ENCODE results near the gene CFAP92.

CFAP92 gene

GRCh38 chr3:129026728-129027543 is 33.1 kb upstream of the CFAP92 start (continued):
- TF ChIP-seq EGR2 (tag by site-specific recombination; IDR thresholded peaks at IDR 0.05; ENCODE audit: low read depth) (0 out of 2 replicates have a peak, but pooled peaks have one; percentile 10), RBAK (tag by site-specific recombination; IDR thresholded peaks at IDR 0.05) (no peak), ZNF585B (tag by site-specific recombination; IDR thresholded peaks at IDR 0.05) (no peak), ZNF214 (tag by site-specific recombination; IDR thresholded peaks at IDR 0.05; ENCODE audit: borderline replicate concordance) (no peak), TCF7L2 (IDR thresholded peaks at IDR 0.05; ENCODE audit: borderline replicate concordance, low read depth, low read length) (no peak), ZNF433 (tag by site-specific recombination; IDR thresholded peaks at IDR 0.05; ENCODE audit: low read depth) (no peak), ZBTB20 (tag by site-specific recombination; IDR thresholded peaks at IDR 0.05) (peak; percentile 90), ZNF544 (tag by site-specific recombination; IDR thresholded peaks at IDR 0.05) (no peak), ZNF133 (tag by site-specific recombination; IDR thresholded peaks at IDR 0.05) (no peak), GFI1B (tag by site-specific recombination; IDR thresholded peaks at IDR 0.05) (no peak), ZSCAN5A (tag by site-specific recombination; IDR thresholded peaks at IDR 0.05) (no peak), ZSCAN16 (tag by site-specific recombination; IDR thresholded peaks at IDR 0.05) (no peak), ZNF146 (tag by site-specific recombination; IDR thresholded peaks at IDR 0.05) (no peak), GLI4 (tag by site-specific recombination; IDR thresholded peaks at IDR 0.05) (no peak), SP7 (tag by site-specific recombination; IDR thresholded peaks at IDR 0.05) (no peak), ZNF248 (tag by site-specific recombination; IDR thresholded peaks at IDR 0.05) (no peak), KLF8 (tag by site-specific recombination; IDR thresholded peaks at IDR 0.05) (no peak; the same call in 1 of the 2 replicates), TSHZ1 (tag by site-specific recombination; IDR thresholded peaks at IDR 0.05; ENCODE audit: borderline replicate concordance) (no peak), BCL11B (tag by site-specific recombination; IDR thresholded peaks at IDR 0.05; ENCODE audit: low read depth) (no peak), ZNF362 (tag by site-specific recombination; IDR thresholded peaks at IDR 0.05) (no peak), ZNF677 (tag by site-specific recombination; IDR thresholded peaks at IDR 0.05) (no peak), ZNF223 (tag by site-specific recombination; IDR thresholded peaks at IDR 0.05) (no peak), ZIC2 (tag by site-specific recombination; IDR thresholded peaks at IDR 0.05) (peak; percentile 94), ZBTB17 (tag by site-specific recombination; IDR thresholded peaks at IDR 0.05) (peak; percentile 46; the same call in 1 of the 2 replicates), ZNF561 (tag by site-specific recombination; IDR thresholded peaks at IDR 0.05; ENCODE audit: borderline replicate concordance) (peak; percentile 78; the same call in 1 of the 2 replicates), ZNF184 (tag by site-specific recombination; IDR thresholded peaks at IDR 0.05) (no peak), ZNF777 (tag by site-specific recombination; IDR thresholded peaks at IDR 0.05; ENCODE audit: borderline replicate concordance) (no peak)
- TF ChIP-seq, protein P1, sequence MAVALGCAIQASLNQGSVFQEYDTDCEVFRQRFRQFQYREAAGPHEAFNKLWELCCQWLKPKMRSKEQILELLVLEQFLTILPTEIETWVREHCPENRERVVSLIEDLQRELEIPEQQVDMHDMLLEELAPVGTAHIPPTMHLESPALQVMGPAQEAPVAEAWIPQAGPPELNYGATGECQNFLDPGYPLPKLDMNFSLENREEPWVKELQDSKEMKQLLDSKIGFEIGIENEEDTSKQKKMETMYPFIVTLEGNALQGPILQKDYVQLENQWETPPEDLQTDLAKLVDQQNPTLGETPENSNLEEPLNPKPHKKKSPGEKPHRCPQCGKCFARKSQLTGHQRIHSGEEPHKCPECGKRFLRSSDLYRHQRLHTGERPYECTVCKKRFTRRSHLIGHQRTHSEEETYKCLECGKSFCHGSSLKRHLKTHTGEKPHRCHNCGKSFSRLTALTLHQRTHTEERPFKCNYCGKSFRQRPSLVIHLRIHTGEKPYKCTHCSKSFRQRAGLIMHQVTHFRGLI (tag by site-specific recombination; IDR thresholded peaks at IDR 0.05): no peak
- TF ChIP-seq, protein P2, sequence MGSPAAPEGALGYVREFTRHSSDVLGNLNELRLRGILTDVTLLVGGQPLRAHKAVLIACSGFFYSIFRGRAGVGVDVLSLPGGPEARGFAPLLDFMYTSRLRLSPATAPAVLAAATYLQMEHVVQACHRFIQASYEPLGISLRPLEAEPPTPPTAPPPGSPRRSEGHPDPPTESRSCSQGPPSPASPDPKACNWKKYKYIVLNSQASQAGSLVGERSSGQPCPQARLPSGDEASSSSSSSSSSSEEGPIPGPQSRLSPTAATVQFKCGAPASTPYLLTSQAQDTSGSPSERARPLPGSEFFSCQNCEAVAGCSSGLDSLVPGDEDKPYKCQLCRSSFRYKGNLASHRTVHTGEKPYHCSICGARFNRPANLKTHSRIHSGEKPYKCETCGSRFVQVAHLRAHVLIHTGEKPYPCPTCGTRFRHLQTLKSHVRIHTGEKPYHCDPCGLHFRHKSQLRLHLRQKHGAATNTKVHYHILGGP (tag by site-specific recombination; IDR thresholded peaks at IDR 0.05): no peak
- TF ChIP-seq, protein P3, sequence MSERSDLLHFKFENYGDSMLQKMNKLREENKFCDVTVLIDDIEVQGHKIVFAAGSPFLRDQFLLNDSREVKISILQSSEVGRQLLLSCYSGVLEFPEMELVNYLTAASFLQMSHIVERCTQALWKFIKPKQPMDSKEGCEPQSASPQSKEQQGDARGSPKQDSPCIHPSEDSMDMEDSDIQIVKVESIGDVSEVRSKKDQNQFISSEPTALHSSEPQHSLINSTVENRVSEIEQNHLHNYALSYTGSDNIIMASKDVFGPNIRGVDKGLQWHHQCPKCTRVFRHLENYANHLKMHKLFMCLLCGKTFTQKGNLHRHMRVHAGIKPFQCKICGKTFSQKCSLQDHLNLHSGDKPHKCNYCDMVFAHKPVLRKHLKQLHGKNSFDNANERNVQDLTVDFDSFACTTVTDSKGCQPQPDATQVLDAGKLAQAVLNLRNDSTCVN (tag by site-specific recombination; optimal IDR thresholded peaks at IDR 0.05): peak; percentile 61
